T-cell (primary cell): ENCODE measurements around the gene IWS1. TPM values are rescaled to one million over a fixed set of nuclear protein-coding genes. Genes with fewer than 3 reads are reported as not detected.

ENCODE experiments used
- ATAC-seq, 4 experiments: fragments of 200-7000 bp in 3 of 4; fragments of 150-1000 bp in 1 of 4; cut with Tn5 transposase; replicated peaks in 1 of 4; 1 replicate in 3 of 4; 2 replicates in 1 of 4; pipeline ENCODE4 v1.10.0; 2021; ENCODE audit warnings: moderate library complexity in 3 of 4, mild to moderate bottlenecking in 2 of 4, moderate number of reproducible peaks in 1 of 4
- CTCF ChIA-PET, 2 donors: fragments of 300-600 bp; sonication (Branson Sonifier 250); formaldehyde crosslinking; loops; one replicate each; lab custom pipeline; 2022; ENCODE audit warnings: antibody characterized with exemption in 2 of 2; lab: Charles Lee
- POLR2A ChIA-PET, 2 donors: fragments of 300-600 bp; sonication (Branson Sonifier 250); formaldehyde crosslinking; loops; one replicate each; lab custom pipeline; 2022; ENCODE audit warnings: antibody characterized with exemption in 2 of 2; lab: Charles Lee
- DNase-seq, 35 experiments: peaks; one replicate each; pipeline versions ENCODE4 v3.0.0 to v3.0.0-alpha.2; 2013 to 2023
- H3K27ac ChIP-seq: one replicate; pipeline ENCODE4 v1.5.1; 2013; ENCODE audit warnings: low read length
- H3K27me3 ChIP-seq, 2 experiments: replicated peaks in 1 of 2; 1 replicate in 1 of 2; 2 replicates in 1 of 2; pipeline versions ENCODE4 v1.6.1 to v1.7.0; 2013; ENCODE audit warnings: low read length in 1 of 2, mixed read lengths in 1 of 2; ENCODE audit not compliant: control insufficient read depth in 2 of 2, insufficient read depth in 2 of 2; ENCODE audit errors: extremely low read depth in 1 of 2
- H3K36me3 ChIP-seq, 2 donors: 1 replicate in 1 of 2; 2 replicates in 1 of 2; pipeline versions ENCODE4 v1.6.1 to v1.7.0; 2013; ENCODE audit warnings: low read length in 1 of 2; ENCODE audit not compliant: control insufficient read depth in 2 of 2, insufficient read depth in 1 of 2; ENCODE audit errors: extremely low read depth in 1 of 2
- H3K4me1 ChIP-seq, 2 experiments: 1 replicate in 1 of 2; 2 replicates in 1 of 2; pipeline versions ENCODE4 v1.6.1 to v1.7.0; 2013; ENCODE audit warnings: low read length in 2 of 2, mixed read lengths in 1 of 2; ENCODE audit not compliant: insufficient read depth in 2 of 2, control insufficient read depth in 1 of 2; ENCODE audit errors: extremely low read depth in 1 of 2
- H3K4me3 ChIP-seq, 2 donors: 1 replicate in 1 of 2; 2 replicates in 1 of 2; pipeline versions ENCODE4 v1.5.1 to v1.7.0; 2013; ENCODE audit warnings: mild to moderate bottlenecking in 2 of 2, low read length in 1 of 2, moderate library complexity in 1 of 2; ENCODE audit not compliant: control insufficient read depth in 1 of 2; ENCODE audit errors: extremely low read depth in 1 of 2
- H3K9me3 ChIP-seq: 2 replicates; pipeline ENCODE4 v1.7.0; 2013
- H3K27ac Mint-ChIP-seq, 2 donors: one replicate each; pipeline ENCODE4 v1.8.0; 2020 to 2021; ENCODE audit warnings: mild to moderate bottlenecking in 2 of 2, mixed read lengths in 2 of 2
- H3K27me3 Mint-ChIP-seq, 2 donors: one replicate each; pipeline ENCODE4 v1.8.0; 2021 to 2022; ENCODE audit warnings: mixed read lengths in 2 of 2
- H3K36me3 Mint-ChIP-seq: one replicate; pipeline ENCODE4 v1.8.0; 2021; ENCODE audit warnings: mixed read lengths
- H3K4me1 Mint-ChIP-seq, 3 donors: one replicate each; pipeline ENCODE4 v1.8.0; 2020 to 2022; ENCODE audit warnings: mixed read lengths in 3 of 3, mild to moderate bottlenecking in 1 of 3
- H3K4me3 Mint-ChIP-seq, 3 donors: one replicate each; pipeline ENCODE4 v1.8.0; 2020 to 2022; ENCODE audit warnings: mild to moderate bottlenecking in 3 of 3, mixed read lengths in 3 of 3, moderate library complexity in 3 of 3
- H3K9me3 Mint-ChIP-seq, 3 donors: one replicate each; pipeline ENCODE4 v1.8.0; 2020 to 2022; ENCODE audit warnings: mixed read lengths in 3 of 3
- WGBS: methylation state at CpG from one replicate; pipeline ENCODE4 v1.1.5; 2013; ENCODE audit warnings: missing lambda C conversion rate; ENCODE audit not compliant: insufficient coverage; 5-methylcytosine and 5-hydroxymethylcytosine counted together
- total RNA-seq, 35 experiments: library from RNA in 6 of 35; stranded (reverse) in 6 of 35; fragments of 120-200 nt in 1 of 35; gene quantifications; one replicate each; pipeline versions ENCODE4 v1.2.1 to v1.2.4 and lab custom pipeline; 2013 to 2026

Gene IWS1
- total RNA-seq, 5 donors from 2014 or later (not counting 1 experiment from before 2014, with no cell fraction given) = 20.8 to 47.1 (median 42.6) TPM

GRCh38 chr2:127567351-127567854 is 41.1 kb upstream of the IWS1 start:
- H3K27ac Mint-ChIP-seq = no peak overlapping the region
- no peaks in the 10 kb centered on the region for H3K9me3 Mint-ChIP-seq
- DNase-seq (no peak), ATAC-seq (no peak)
- peaks cover 0 to 4% (median 0%) of the 10 kb centered on the region in 3 donors for H3K4me1 Mint-ChIP-seq
- CTCF ChIA-PET = interaction anchor here in 1 of 2 donors (0.6 kb wide), 1 partner anchor 189 kb away, joined by 5 read pairs; no protein-coding TSS in a partner anchor
- no peaks in the 10 kb centered on the region for H3K36me3 Mint-ChIP-seq
- no peak overlapping the region for H3K4me3 ChIP-seq
- peaks cover 0 to 4% of the 10 kb centered on the region in 2 experiments for H3K4me1 ChIP-seq
- peaks cover 0 to 17% of the 10 kb centered on the region in 2 experiments for H3K27me3 ChIP-seq
- POLR2A ChIA-PET = no interaction called here
- H3K9me3 ChIP-seq = no peaks in the 10 kb centered on the region
- H3K27me3 Mint-ChIP-seq = peaks cover 0 to 9% of the 10 kb centered on the region in 2 donors
- H3K4me3 Mint-ChIP-seq = no peak overlapping the region
- 93% methylated on average over 4 of the region's 5 CpGs for WGBS
- no peak overlapping the region for H3K27ac ChIP-seq
- no peaks in the 10 kb centered on the region for H3K36me3 ChIP-seq

- CTCF ChIA-PET = no interaction called here
- ATAC-seq (no peak), DNase-seq (peak in 1 of 35 experiments; percentile 10)
- 86% methylated on average over 8 of the region's 10 CpGs for WGBS
- peaks cover 0 to 4% of the 10 kb centered on the region in 2 experiments for H3K4me1 ChIP-seq
- H3K36me3 ChIP-seq = no peaks in the 10 kb centered on the region
- Mint-ChIP-seq H3K9me3 (no peaks in the 10 kb centered on the region), H3K27me3 (peaks cover 0 to 9% of the 10 kb centered on the region in 2 donors), H3K4me3 (no peak overlapping the region), H3K27ac (no peak overlapping the region), H3K36me3 (no peaks in the 10 kb centered on the region), H3K4me1 (peaks cover 0 to 4% (median 0%) of the 10 kb centered on the region in 3 donors)
- no peak overlapping the region for H3K27ac ChIP-seq
- H3K27me3 ChIP-seq = peaks cover 0 to 17% of the 10 kb centered on the region in 2 experiments
- H3K4me3 ChIP-seq = no peak overlapping the region
- POLR2A ChIA-PET = no interaction called here
- no peaks in the 10 kb centered on the region for H3K9me3 ChIP-seq
These were observed 40.3 kb upstream of the IWS1 start for GRCh38 chr2:127566576-127566975.

GRCh38 chr2:127566139-127566417 is 39.8 kb upstream of the IWS1 start:
- ATAC-seq (no peak), DNase-seq (no peak)
- H3K4me1 ChIP-seq = peaks cover 0 to 4% of the 10 kb centered on the region in 2 experiments
- CTCF ChIA-PET = no interaction called here
- H3K27me3 Mint-ChIP-seq = peaks cover 0 to 9% of the 10 kb centered on the region in 2 donors
- 80% methylated on average over 1 of the region's 5 CpGs for WGBS
- POLR2A ChIA-PET = no interaction called here
- no peaks in the 10 kb centered on the region for H3K36me3 Mint-ChIP-seq
- H3K27ac Mint-ChIP-seq = no peak overlapping the region
- no peak overlapping the region for H3K4me3 Mint-ChIP-seq
- no peak overlapping the region for H3K27ac ChIP-seq
- peaks cover 0 to 17% of the 10 kb centered on the region in 2 experiments for H3K27me3 ChIP-seq
- H3K4me3 ChIP-seq = no peak overlapping the region
- H3K4me1 Mint-ChIP-seq = peaks cover 0 to 4% (median 0%) of the 10 kb centered on the region in 3 donors
- H3K9me3 ChIP-seq = no peaks in the 10 kb centered on the region
- no peaks in the 10 kb centered on the region for H3K9me3 Mint-ChIP-seq
- H3K36me3 ChIP-seq = no peaks in the 10 kb centered on the region

GRCh38 chr2:127565261-127566138 is 39.2 kb upstream of the IWS1 start:
- peaks cover 0 to 4% of the 10 kb centered on the region in 2 experiments for H3K4me1 ChIP-seq
- Mint-ChIP-seq H3K9me3 (no peaks in the 10 kb centered on the region), H3K27me3 (peaks cover 0 to 9% of the 10 kb centered on the region in 2 donors), H3K36me3 (no peaks in the 10 kb centered on the region), H3K4me1 (peaks cover 0 to 4% (median 0%) of the 10 kb centered on the region in 3 donors), H3K4me3 (no peak overlapping the region), H3K27ac (no peak overlapping the region)
- H3K36me3 ChIP-seq = no peaks in the 10 kb centered on the region
- ChIA-PET CTCF (no interaction called here), POLR2A (no interaction called here)
- WGBS = 93% methylated on average over 7 of the region's 12 CpGs
- peaks cover 0 to 19% of the 10 kb centered on the region in 2 experiments for H3K27me3 ChIP-seq
- DNase-seq (peak in 2 of 35 experiments; percentile 9 to 22), ATAC-seq (no peak)
- no peaks in the 10 kb centered on the region for H3K9me3 ChIP-seq
- H3K27ac ChIP-seq = no peak overlapping the region
- no peak overlapping the region for H3K4me3 ChIP-seq

GRCh38 chr2:127564429-127565260 is 38.4 kb upstream of the IWS1 start:
- Mint-ChIP-seq H3K36me3 (no peaks in the 10 kb centered on the region), H3K27ac (no peak overlapping the region), H3K4me1 (peaks cover 0 to 4% (median 0%) of the 10 kb centered on the region in 3 donors), H3K27me3 (peaks cover 1 to 9% of the 10 kb centered on the region in 2 donors), H3K9me3 (no peaks in the 10 kb centered on the region), H3K4me3 (no peak overlapping the region)
- DNase-seq (peak in 1 of 35 experiments; percentile 3), ATAC-seq (no peak)
- Histone ChIP-seq H3K27me3 (peaks cover 0 to 20% of the 10 kb centered on the region in 2 experiments), H3K36me3 (no peaks in the 10 kb centered on the region), H3K4me1 (peaks cover 0 to 4% of the 10 kb centered on the region in 2 experiments), H3K9me3 (no peaks in the 10 kb centered on the region), H3K4me3 (no peak overlapping the region), H3K27ac (no peak overlapping the region)
- ChIA-PET POLR2A (no interaction called here), CTCF (no interaction called here)
- 87% methylated on average over 8 of the region's 11 CpGs for WGBS
